ENCODE measurements around the gene TWF2.

DNA sequence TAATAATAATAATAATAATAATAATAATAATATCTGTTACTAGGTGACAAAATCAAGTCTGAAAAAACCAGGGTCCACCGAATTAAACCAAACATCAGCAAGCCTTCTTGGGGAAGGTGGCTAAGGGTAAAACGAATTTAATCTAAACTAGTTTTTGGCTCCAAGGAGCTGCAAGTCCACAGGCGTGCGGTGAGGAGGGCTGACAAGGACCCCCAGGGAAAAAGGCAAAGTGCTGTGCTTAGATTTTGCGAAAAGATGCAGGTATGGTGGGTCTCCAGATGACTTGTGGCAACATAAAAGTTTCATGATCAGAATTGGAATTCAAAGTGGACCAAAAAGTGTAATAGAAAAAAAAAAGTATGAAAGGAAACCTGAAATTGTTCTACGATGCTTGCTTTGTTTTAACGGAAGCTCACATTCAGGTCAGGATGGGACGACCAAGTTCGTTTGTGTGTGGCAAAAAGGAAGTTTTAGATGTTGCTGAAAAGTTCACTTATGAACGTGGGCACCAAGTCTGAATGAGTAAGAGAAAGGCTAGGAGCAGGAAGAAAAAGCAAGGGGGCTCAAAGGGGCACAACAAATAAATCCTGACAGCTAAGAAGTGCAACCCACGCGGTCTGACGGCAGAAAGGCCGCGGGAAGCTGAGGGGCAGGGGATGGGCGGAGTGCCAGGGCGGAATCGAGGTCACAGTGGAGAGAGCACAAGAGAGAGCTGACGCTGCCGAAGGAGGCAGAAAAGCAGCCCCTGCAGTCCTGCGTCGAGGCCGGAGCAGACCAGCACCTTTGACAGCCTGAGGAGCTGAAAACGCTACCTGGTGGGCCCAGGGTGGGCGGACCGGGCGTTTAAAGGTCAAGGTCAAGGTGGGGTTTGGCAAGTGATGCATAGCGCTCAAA, 38.4 kb upstream of the TWF2 start:
- TF ChIP-seq, protein P1, sequence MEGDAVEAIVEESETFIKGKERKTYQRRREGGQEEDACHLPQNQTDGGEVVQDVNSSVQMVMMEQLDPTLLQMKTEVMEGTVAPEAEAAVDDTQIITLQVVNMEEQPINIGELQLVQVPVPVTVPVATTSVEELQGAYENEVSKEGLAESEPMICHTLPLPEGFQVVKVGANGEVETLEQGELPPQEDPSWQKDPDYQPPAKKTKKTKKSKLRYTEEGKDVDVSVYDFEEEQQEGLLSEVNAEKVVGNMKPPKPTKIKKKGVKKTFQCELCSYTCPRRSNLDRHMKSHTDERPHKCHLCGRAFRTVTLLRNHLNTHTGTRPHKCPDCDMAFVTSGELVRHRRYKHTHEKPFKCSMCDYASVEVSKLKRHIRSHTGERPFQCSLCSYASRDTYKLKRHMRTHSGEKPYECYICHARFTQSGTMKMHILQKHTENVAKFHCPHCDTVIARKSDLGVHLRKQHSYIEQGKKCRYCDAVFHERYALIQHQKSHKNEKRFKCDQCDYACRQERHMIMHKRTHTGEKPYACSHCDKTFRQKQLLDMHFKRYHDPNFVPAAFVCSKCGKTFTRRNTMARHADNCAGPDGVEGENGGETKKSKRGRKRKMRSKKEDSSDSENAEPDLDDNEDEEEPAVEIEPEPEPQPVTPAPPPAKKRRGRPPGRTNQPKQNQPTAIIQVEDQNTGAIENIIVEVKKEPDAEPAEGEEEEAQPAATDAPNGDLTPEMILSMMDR (conservative IDR thresholded peaks at IDR 0.05), result no peak
- TF ChIP-seq EZH2 (IDR thresholded peaks at IDR 0.05; ENCODE audit: low read depth), result no peak
